Thyroid gland (tissue), 4 donors: ENCODE results near the gene PADI3. TPM values are rescaled to one million over a fixed set of nuclear protein-coding genes. Genes with fewer than 3 reads are reported as not detected.

Source experiments
- DNase-seq, 2 donors: peaks; one replicate each; pipeline ENCODE4 v3.0.0-alpha.2; 2019
- H3K27ac ChIP-seq, 3 donors: fragments of 200-600 bp; sonication (generic); 1 replicate in 2 of 3; 2 replicates in 1 of 3; pipeline ENCODE4 v1.5.1; 2016 to 2019; ENCODE audit warnings: mild to moderate bottlenecking in 1 of 3, moderate library complexity in 1 of 3
- H3K27me3 ChIP-seq: fragments of 200-600 bp; sonication (generic); one replicate; pipeline ENCODE4 v1.5.1; 2019
- H3K36me3 ChIP-seq, 2 donors: fragments of 200-600 bp; sonication (generic); one replicate each; pipeline ENCODE4 v1.5.1; 2016 to 2019
- H3K4me1 ChIP-seq, 2 donors: fragments of 200-600 bp; sonication (generic); one replicate each; pipeline ENCODE4 v1.5.1; 2017 to 2019
- H3K4me3 ChIP-seq, 3 donors: fragments of 200-600 bp; sonication (generic); replicated peaks in 1 of 3; 1 replicate in 2 of 3; 2 replicates in 1 of 3; pipeline ENCODE4 v1.5.1; 2016; ENCODE audit warnings: mild to moderate bottlenecking in 1 of 3
- H3K9me3 ChIP-seq: fragments of 200-600 bp; sonication (generic); one replicate; pipeline ENCODE4 v1.5.1; 2017
- CTCF ChIP-seq, 6 experiments: fragments of 200-600 bp in 3 of 6; fragments of 450-650 bp in 3 of 6; sonication (generic) in 3 of 6; IDR thresholded peaks; one replicate each; pipeline ENCODE4 v1.5.1; 2016 to 2019; ENCODE audit warnings: antibody characterized with exemption in 6 of 6, mild to moderate bottlenecking in 2 of 6, inconsistent platforms in 1 of 6, moderate library complexity in 1 of 6
- POLR2A ChIP-seq, 2 donors: fragments of 450-650 bp; IDR thresholded peaks; one replicate each; pipeline ENCODE4 v1.6.1; 2017; ENCODE audit warnings: antibody characterized with exemption in 2 of 2, mild to moderate bottlenecking in 2 of 2, moderate library complexity in 1 of 2
- WGBS, 2 donors: methylation state at CpG; one replicate each; pipeline ENCODE4 v1.1.5; 2017; 5-methylcytosine and 5-hydroxymethylcytosine counted together
- intact Hi-C: fragments of 100-400 bp; cut with DNase I; formaldehyde crosslinking; loops from one replicate; pipeline ENCODE4 v1.15.1; 2023
- total RNA-seq, 4 donors: library from RNA; depleted of rRNA; stranded (reverse); fragments of >200 nt; gene quantifications; one replicate each; pipeline ENCODE4 v1.2.3, GENCODE V29; 2016

The PADI3 gene
- total RNA-seq, 4 donors from 2014 or later = not detected

GRCh38 chr1:17227358-17227915 lies 21.5 kb upstream of the PADI3 start:
- H3K27me3 ChIP-seq = no peaks in the 10 kb centered on the region
- H3K36me3 ChIP-seq = no peaks in the 10 kb centered on the region
- 26 to 28% methylated on average over 7 of the region's 7 CpGs for WGBS, 2 donors
- peak overlapping the region; percentile 2 to 70 (median 10) for H3K27ac ChIP-seq
- TF ChIP-seq POLR2A (IDR thresholded peaks at IDR 0.05) (no peak), CTCF (IDR thresholded peaks at IDR 0.05) (no peak)
- peak; percentile 69 to 78 for DNase-seq
- H3K4me1 ChIP-seq = peaks cover 4 to 27% of the 10 kb centered on the region in 2 donors
- H3K4me3 ChIP-seq = no peak overlapping the region
- intact Hi-C loops = no loop called here
- no peaks in the 10 kb centered on the region for H3K9me3 ChIP-seq

GRCh38 chr1:17228619-17229018 lies 20.3 kb upstream of the PADI3 start:
- H3K36me3 ChIP-seq = no peaks in the 10 kb centered on the region
- no peak overlapping the region for H3K4me3 ChIP-seq
- H3K9me3 ChIP-seq = no peaks in the 10 kb centered on the region
- peaks cover 4 to 31% of the 10 kb centered on the region in 2 donors for H3K4me1 ChIP-seq
- no peaks in the 10 kb centered on the region for H3K27me3 ChIP-seq
- H3K27ac ChIP-seq = no peak overlapping the region
- no peak for TF ChIP-seq POLR2A (IDR thresholded peaks at IDR 0.05)
- TF ChIP-seq CTCF (IDR thresholded peaks at IDR 0.05) = no peak
- intact Hi-C loops = no loop called here
- DNase-seq = no peak
- 82 to 96% methylated on average over 5 to 8 of the region's 8 CpGs for WGBS, 2 donors

GRCh38 chr1:17229379-17229778 lies 19.5 kb upstream of the PADI3 start:
- no peak for TF ChIP-seq POLR2A (IDR thresholded peaks at IDR 0.05)
- Histone ChIP-seq H3K27ac (no peak overlapping the region), H3K4me1 (peaks cover 4 to 34% of the 10 kb centered on the region in 2 donors), H3K4me3 (no peak overlapping the region), H3K36me3 (no peaks in the 10 kb centered on the region), H3K9me3 (no peaks in the 10 kb centered on the region), H3K27me3 (no peaks in the 10 kb centered on the region)
- intact Hi-C loops = no loop called here
- 63 to 75% methylated on average over 4 to 5 of the region's 6 CpGs for WGBS, 2 donors
- peak in 1 of 2 donors; percentile 18 for DNase-seq

GRCh38 chr1:17230106-17230505 lies 18.8 kb upstream of the PADI3 start:
- WGBS, 2 donors = 93 to 95% methylated on average over 5 to 10 of the region's 10 CpGs
- intact Hi-C loops = no loop called here

GRCh38 chr1:17230671-17231310 lies 18.1 kb upstream of the PADI3 start:
- H3K4me1 ChIP-seq = peaks cover 4 to 34% of the 10 kb centered on the region in 2 donors
- DNase-seq = no peak
- no peaks in the 10 kb centered on the region for H3K36me3 ChIP-seq
- H3K4me3 ChIP-seq = no peak overlapping the region
- WGBS, 2 donors = 83 to 84% methylated on average over 8 of the region's 8 CpGs
- intact Hi-C loops = no loop called here
- no peaks in the 10 kb centered on the region for H3K27me3 ChIP-seq
- no peak overlapping the region for H3K27ac ChIP-seq
- no peaks in the 10 kb centered on the region for H3K9me3 ChIP-seq
- TF ChIP-seq CTCF (IDR thresholded peaks at IDR 0.05) = no peak
- no peak for TF ChIP-seq POLR2A (IDR thresholded peaks at IDR 0.05)

More at GRCh38 chr1:17230106-17230505, 18.8 kb upstream of the PADI3 start:
- DNase-seq = no peak
- no peak for TF ChIP-seq CTCF (IDR thresholded peaks at IDR 0.05)
- TF ChIP-seq POLR2A (IDR thresholded peaks at IDR 0.05) = no peak
- H3K9me3 ChIP-seq = no peaks in the 10 kb centered on the region
- no peaks in the 10 kb centered on the region for H3K27me3 ChIP-seq
- no peaks in the 10 kb centered on the region for H3K36me3 ChIP-seq
- no peak overlapping the region for H3K4me3 ChIP-seq
- no peak overlapping the region for H3K27ac ChIP-seq
- H3K4me1 ChIP-seq = peaks cover 4 to 34% of the 10 kb centered on the region in 2 donors
